Psoas muscle (tissue), 8 donors: ENCODE measurements around the gene TMED9. TPM values are rescaled to one million over a fixed set of nuclear protein-coding genes. Genes with fewer than 3 reads are reported as not detected.

Source experiments
- ATAC-seq, 4 donors: fragments of 200-7000 bp; cut with Tn5 transposase; one replicate each; pipeline ENCODE4 v1.9.1; 2020; ENCODE audit warnings: moderate library complexity in 3 of 4, mild to moderate bottlenecking in 2 of 4
- DNase-seq, 2 donors: peaks; one replicate each; pipeline ENCODE4 v3.0.0-alpha.2; 2020
- H3K27ac ChIP-seq: fragments of 200-600 bp; one replicate; pipeline ENCODE4 v1.8.0; 2022
- H3K27me3 ChIP-seq, 3 donors: fragments of 200-600 bp in 1 of 3; one replicate each; pipeline versions ENCODE4 v1.6.1 to v1.8.0; 2013 to 2022; ENCODE audit warnings: low read length in 2 of 3, mild to moderate bottlenecking in 2 of 3, moderate library complexity in 1 of 3; ENCODE audit not compliant: insufficient read depth in 3 of 3
- H3K36me3 ChIP-seq, 2 donors: fragments of 200-600 bp in 1 of 2; one replicate each; pipeline versions ENCODE4 v1.6.1 to v1.8.0; 2013 to 2022; ENCODE audit warnings: low read depth in 1 of 2, mild to moderate bottlenecking in 1 of 2, moderate library complexity in 1 of 2; ENCODE audit not compliant: insufficient read depth in 1 of 2
- H3K4me1 ChIP-seq: fragments of 200-600 bp; one replicate; pipeline ENCODE4 v1.8.0; 2022
- H3K4me3 ChIP-seq: fragments of 200-600 bp; one replicate; pipeline ENCODE4 v1.8.0; 2022; ENCODE audit warnings: mild to moderate bottlenecking
- H3K9me3 ChIP-seq: fragments of 200-600 bp; one replicate; pipeline ENCODE4 v1.8.0; 2022
- WGBS, 3 donors: extraction: QIAGEN DNeasy Blood & Tissue Kit; methylation state at CpG; one replicate each; pipeline versions ENCODE4 v1.1.6 to v1.1.7; 2013; 5-methylcytosine and 5-hydroxymethylcytosine counted together
- intact Hi-C, 2 donors: fragments of 100-400 bp; cut with DNase I; formaldehyde crosslinking; loops; one replicate each; pipeline versions ENCODE4 v1.11.0 to v1.14.2; 2022
- polyA plus RNA-seq, 3 donors: library from polyadenylated mRNA; stranded (reverse); fragments of 200-250 nt; gene quantifications; one replicate each; pipeline ENCODE4 v1.2.3, GENCODE V29; 2013
- total RNA-seq, 4 donors: library from RNA; stranded (reverse); fragmentation: NEBNext Ultra II Directional in 2 of 4; extraction: Animal tissue kit (Norgen Biotek cat#: 25700) in 2 of 4; gene quantifications; one replicate each; pipeline versions ENCODE4 v1.2.1 to v1.2.4, GENCODE V29; 2021 to 2023
- TF ChIP-seq, protein P1 (sequence below): fragments of 200-600 bp; IDR thresholded peaks from one replicate; pipeline ENCODE4 v1.8.0; 2022; ENCODE audit warnings: antibody characterized with exemption
- donor health status: healthy with polysubstance abuse.
- donor health status: DM: no; HTN: no; CAD: no; lungs with moderate emphysema.
- donor health status: Bipolar disorder and iron deficiency.
- donor health status: healthy.
- donor health status: DM: yes; HTN: yes; CAD: no.
- donor health status: DM: no; HTN: no; CAD: no.
- donor health status: DM: no; HTN: no; CAD: no.
- donor health status: DM: yes; HTN: yes; CAD: no.

The TMED9 gene
- total and polyA plus RNA-seq, 7 donors = 47.5 to 185 (median 71.9) TPM

DNA sequence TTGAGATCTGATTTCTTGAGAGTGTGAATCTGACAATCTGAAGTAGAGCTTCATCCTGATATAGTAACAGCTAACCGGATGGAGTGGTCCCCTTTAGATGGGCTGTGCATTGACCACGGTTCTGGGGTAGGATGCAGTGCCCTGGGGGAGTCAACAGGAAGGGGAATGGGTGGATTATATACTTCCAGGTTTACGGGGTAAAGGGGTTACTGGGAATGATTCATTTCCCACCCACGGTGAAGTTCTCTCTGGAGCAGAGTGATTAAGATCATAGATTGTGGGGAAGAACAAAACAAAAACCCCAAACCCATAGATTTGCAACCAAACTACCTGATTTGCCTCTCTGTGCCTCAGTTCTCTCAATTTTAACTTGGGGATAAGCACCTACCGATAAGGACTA, 6.5 kb downstream of the TMED9 start:
- intact Hi-C loops = loop anchor here in 1 of 2 donors (10.0 kb wide), 1 partner anchor 54 kb away; no protein-coding TSS in a partner anchor
- H3K27ac ChIP-seq = no peak overlapping the region
- H3K9me3 ChIP-seq = no peaks in the 10 kb centered on the region
- TF ChIP-seq, protein P1, sequence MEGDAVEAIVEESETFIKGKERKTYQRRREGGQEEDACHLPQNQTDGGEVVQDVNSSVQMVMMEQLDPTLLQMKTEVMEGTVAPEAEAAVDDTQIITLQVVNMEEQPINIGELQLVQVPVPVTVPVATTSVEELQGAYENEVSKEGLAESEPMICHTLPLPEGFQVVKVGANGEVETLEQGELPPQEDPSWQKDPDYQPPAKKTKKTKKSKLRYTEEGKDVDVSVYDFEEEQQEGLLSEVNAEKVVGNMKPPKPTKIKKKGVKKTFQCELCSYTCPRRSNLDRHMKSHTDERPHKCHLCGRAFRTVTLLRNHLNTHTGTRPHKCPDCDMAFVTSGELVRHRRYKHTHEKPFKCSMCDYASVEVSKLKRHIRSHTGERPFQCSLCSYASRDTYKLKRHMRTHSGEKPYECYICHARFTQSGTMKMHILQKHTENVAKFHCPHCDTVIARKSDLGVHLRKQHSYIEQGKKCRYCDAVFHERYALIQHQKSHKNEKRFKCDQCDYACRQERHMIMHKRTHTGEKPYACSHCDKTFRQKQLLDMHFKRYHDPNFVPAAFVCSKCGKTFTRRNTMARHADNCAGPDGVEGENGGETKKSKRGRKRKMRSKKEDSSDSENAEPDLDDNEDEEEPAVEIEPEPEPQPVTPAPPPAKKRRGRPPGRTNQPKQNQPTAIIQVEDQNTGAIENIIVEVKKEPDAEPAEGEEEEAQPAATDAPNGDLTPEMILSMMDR = no peak
- 41 to 52% (median 49%) methylated on average over 5 of the region's 5 CpGs for WGBS, 3 donors
- ATAC-seq (no peak), DNase-seq (no peak)
- H3K36me3 ChIP-seq = peaks cover 15 to 34% of the 10 kb centered on the region in 2 donors
- H3K4me1 ChIP-seq = peaks cover 14% of the 10 kb centered on the region
- H3K4me3 ChIP-seq = no peak overlapping the region
- H3K27me3 ChIP-seq = no peaks in the 10 kb centered on the region

DNA sequence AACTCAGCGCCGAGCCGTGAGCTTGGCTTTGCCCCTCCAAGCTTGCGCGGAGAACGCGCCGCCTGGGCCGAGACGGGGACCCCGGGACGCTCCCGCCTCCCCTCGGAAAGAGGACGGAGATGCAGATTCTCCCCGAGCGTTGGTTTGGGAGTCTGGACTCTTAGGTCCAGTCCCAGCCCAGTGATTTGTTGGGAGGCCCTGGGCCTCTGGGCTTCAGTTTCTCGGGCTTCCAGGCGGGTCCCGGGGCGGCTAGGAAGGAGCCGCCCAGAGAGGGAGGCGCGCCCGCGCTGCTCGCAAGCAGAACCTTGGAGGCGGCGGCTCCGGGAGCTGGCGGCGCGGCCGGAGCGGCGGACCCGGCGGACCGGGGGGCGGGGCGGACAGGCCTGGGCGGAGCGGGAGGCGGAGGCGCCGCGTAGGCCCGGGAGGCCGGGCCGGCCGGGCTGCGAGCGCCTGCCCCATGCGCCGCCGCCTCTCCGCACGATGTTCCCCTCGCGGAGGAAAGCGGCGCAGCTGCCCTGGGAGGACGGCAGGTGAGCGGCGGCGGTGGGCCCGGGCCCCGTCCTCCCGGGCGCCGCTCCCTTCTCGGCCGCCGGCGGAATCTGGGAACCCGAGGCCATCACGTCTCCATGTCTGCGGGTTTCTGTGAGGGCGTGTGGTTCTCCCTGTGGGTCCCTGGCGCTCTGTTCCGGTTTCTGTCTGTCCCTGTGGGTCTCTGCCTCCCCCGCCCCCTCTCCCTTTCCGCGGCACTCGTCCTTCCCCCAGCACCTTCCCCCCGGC, 7.9 kb downstream of the TMED9 start, which contains the start of gene B4GALT7:
TSS of gene B4GALT7 (plus strand) at position 402 of the 777 bp plus-strand sequence. CDS start at position 481, 79 bp downstream.
- intact Hi-C loops = loop anchor here in 1 of 2 donors (10.0 kb wide), 1 partner anchor 55 kb away; no protein-coding TSS in a partner anchor
- Histone ChIP-seq H3K27ac (peak within 1 kb of the TSS; percentile 91), H3K4me1 (peaks cover 11% of the 10 kb centered on the region), H3K27me3 (no peaks in the 10 kb centered on the region), H3K36me3 (peaks cover 10 to 19% of the 10 kb centered on the region in 2 donors), H3K9me3 (no peaks in the 10 kb centered on the region), H3K4me3 (peak within 1 kb of the TSS; percentile 93)
- WGBS, 3 donors = 0 to 2% (median 1%) methylated on average over 47 to 86 of the region's 86 CpGs
- ATAC-seq (peak; percentile 94 to 96 (median 95)), DNase-seq (peak; percentile 85 to 91)
- TF ChIP-seq, protein P1 = no peak

DNA sequence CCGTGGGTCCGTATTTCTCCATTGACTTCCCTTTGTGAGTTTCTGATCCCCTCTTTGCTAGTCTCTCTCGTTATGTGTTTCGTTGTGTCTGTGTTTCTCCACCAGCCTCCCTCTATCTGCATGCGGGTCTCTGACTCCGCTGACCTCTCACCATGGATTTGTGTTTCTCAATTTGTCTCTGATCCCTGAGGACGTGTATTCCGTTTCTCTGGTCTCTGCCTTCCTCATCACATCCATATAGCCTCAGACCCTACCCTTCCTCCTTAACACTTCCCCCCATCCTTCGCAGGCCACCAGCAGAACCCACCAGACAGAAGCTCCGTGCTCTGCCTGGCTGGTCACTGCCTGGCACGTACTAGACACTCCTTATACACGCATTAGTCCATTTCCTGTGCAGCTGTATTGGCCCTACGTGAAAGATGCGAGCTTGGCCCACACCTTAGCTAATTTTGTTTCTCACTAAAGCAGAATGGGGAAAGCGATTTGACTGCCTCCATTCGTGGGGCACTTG, 8.6 kb downstream of the TMED9 start:
- WGBS, 3 donors = 1 to 5% (median 3%) methylated on average over 15 to 16 of the region's 16 CpGs
- no peaks in the 10 kb centered on the region for H3K9me3 ChIP-seq
- peaks cover 4 to 13% of the 10 kb centered on the region in 2 donors for H3K36me3 ChIP-seq
- no peaks in the 10 kb centered on the region for H3K27me3 ChIP-seq
- peaks cover 11% of the 10 kb centered on the region for H3K4me1 ChIP-seq
- intact Hi-C loops = no loop called here
- ATAC-seq (peak; percentile 4 to 28 (median 10)), DNase-seq (no peak)
- peak overlapping the region; percentile 91 for H3K27ac ChIP-seq
- H3K4me3 ChIP-seq = peak overlapping the region; percentile 93
- TF ChIP-seq, protein P1 = no peak

DNA sequence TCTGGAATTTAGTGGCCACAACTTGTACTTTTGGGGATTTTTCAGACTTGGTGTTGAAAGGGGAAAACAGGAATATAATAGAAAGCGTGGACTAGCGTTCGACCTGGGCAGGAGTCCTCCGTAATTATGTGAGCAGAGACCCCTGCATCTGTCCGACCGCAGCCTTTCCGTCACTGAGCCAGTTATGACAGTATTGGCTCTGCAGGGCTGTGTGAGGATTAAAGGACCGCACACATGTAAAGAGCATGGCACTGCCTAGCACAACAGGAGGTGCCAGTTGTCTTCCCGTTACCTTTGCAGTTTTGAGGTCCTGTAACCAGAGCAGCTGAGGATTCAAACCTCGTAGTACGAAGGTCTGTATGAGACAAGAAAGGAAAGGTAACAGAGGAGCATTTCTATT, 9.1 kb downstream of the TMED9 start:
- no peak for ATAC-seq
- peak overlapping the region; percentile 91 for H3K27ac ChIP-seq
- H3K9me3 ChIP-seq = no peaks in the 10 kb centered on the region
- peaks cover under 1 to 10% of the 10 kb centered on the region in 2 donors for H3K36me3 ChIP-seq
- WGBS, 3 donors = 78 to 84% (median 79%) methylated on average over 11 of the region's 11 CpGs
- H3K4me3 ChIP-seq = peak overlapping the region; percentile 93
- TF ChIP-seq, protein P1 = no peak
- intact Hi-C loops = no loop called here
- no peaks in the 10 kb centered on the region for H3K27me3 ChIP-seq
- peaks cover 11% of the 10 kb centered on the region for H3K4me1 ChIP-seq
- DNase-seq = no peak
